ENCODE data around the gene RMDN3. TPM values are rescaled to one million over a fixed set of nuclear protein-coding genes. Genes with fewer than 3 reads are reported as not detected.

The RMDN3 gene
- total and polyA plus RNA-seq, 2 of the 13 experiments (the other 11 are each of a cell fraction or from before 2014, with no cell fraction given) = 16.8 to 19.5 TPM

DNA sequence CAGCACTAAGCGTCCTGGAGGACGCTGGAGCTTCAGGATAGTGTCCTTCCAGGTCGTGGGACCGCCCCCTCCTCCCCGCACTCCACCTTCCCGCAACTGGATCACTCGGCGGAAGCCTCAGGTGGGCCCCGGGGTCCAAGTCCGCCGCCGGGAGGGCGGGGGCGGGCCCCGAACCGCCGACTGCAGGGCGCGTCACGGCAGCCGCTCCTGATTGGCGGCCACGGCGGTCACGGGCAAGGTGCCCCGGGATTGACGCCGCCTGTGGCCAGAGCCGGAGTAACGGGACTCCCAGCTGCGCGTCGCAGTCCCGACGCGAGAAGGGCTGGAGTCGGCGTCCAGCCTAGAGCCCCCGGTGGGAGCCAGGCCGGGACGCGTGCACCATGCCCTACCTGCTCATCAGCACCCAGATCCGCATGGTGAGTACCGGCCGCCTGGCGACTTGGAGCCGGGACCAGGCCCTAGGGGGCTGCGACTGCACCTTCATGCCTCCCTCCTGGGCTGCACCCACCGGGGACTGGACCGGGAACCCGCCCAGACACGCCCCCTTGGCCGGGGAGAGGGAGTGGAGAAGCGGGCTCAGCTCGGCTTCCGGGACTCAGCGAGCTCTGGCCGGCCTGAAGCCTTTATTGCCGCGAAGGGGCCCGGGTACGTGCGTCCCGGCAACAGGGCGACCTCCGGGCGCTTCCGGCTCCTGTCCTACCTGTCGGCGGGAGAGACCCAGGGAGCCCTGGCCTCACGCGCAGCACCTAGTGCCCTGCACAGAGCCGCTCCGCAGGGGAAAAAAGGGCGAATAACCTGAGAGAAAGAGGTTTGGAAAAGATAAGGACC, 9.0 kb upstream of the RMDN3 start, which contains the start of gene GCHFR (continued):
- TF ChIP-seq ZNF746 (CRISPR knock-in tag; IDR thresholded peaks at IDR 0.05) (no peak; the same call in none of the 2 replicates), SMAD1 (CRISPR knock-in tag; IDR thresholded peaks at IDR 0.05; ENCODE audit: borderline replicate concordance, low read depth) (no peak), ZSCAN29 (CRISPR knock-in tag; conservative IDR thresholded peaks at IDR 0.05) (no peak), RFXAP (CRISPR knock-in tag; IDR thresholded peaks at IDR 0.05; ENCODE audit: borderline replicate concordance) (no peak), PHF20 (CRISPR knock-in tag; IDR thresholded peaks at IDR 0.05) (peak; percentile 73; the same call in 1 of the 2 replicates), SOX5 (CRISPR knock-in tag; IDR thresholded peaks at IDR 0.05; ENCODE audit: borderline replicate concordance) (peak; percentile 48; the same call in 1 of the 2 replicates), ZNF720 (CRISPR knock-in tag; IDR thresholded peaks at IDR 0.05) (no peak), ZBTB38 (CRISPR knock-in tag; IDR thresholded peaks at IDR 0.05) (peak; percentile 72), RFX5 (IDR thresholded peaks at IDR 0.05; ENCODE audit: low read depth, low read length) (peak; percentile 51), FOXA3 (CRISPR knock-in tag; IDR thresholded peaks at IDR 0.05) (peak; percentile 21; the same call in 1 of the 2 replicates), ZNF317 (CRISPR knock-in tag; IDR thresholded peaks at IDR 0.05) (peak; percentile 44; the same call in 1 of the 2 replicates), ZNF432 (CRISPR knock-in tag; IDR thresholded peaks at IDR 0.05; ENCODE audit: borderline replicate concordance) (no peak), ZFAT (CRISPR knock-in tag; conservative IDR thresholded peaks at IDR 0.05) (0 out of 2 replicates have a peak, but pooled peaks have one; percentile 46), ZNF782 (CRISPR knock-in tag; IDR thresholded peaks at IDR 0.05; ENCODE audit: borderline replicate concordance) (peak; percentile 62), ZNF335 (CRISPR knock-in tag; IDR thresholded peaks at IDR 0.05) (no peak), ZFY (CRISPR knock-in tag; IDR thresholded peaks at IDR 0.05) (peak; percentile 71), ARNT2 (CRISPR knock-in tag; IDR thresholded peaks at IDR 0.05; ENCODE audit: low read depth) (no peak), GPN1 (CRISPR knock-in tag; IDR thresholded peaks at IDR 0.05; ENCODE audit: borderline replicate concordance) (no peak), SRSF9 (IDR thresholded peaks at IDR 0.05; ENCODE audit: borderline replicate concordance, insufficient read depth, low read depth, low read length, poor library complexity, severe bottlenecking) (no peak), IKZF4 (CRISPR knock-in tag; IDR thresholded peaks at IDR 0.05; ENCODE audit: borderline replicate concordance, low read depth, not compliant biosample characterization) (peak; percentile 69), ZNF709 (CRISPR knock-in tag; IDR thresholded peaks at IDR 0.05) (peak; percentile 76; the same call in 1 of the 2 replicates), POLR2AphosphoS2 (IDR thresholded peaks at IDR 0.05; ENCODE audit: low read depth, low read length) (no peak), ZNF713 (CRISPR knock-in tag; IDR thresholded peaks at IDR 0.05) (peak; percentile 74), KLF15 (CRISPR knock-in tag; IDR thresholded peaks at IDR 0.05; ENCODE audit: borderline replicate concordance) (no peak), GTF2F1 (IDR thresholded peaks at IDR 0.05; ENCODE audit: low read length) (no peak), ELF1 (CRISPR knock-in tag; IDR thresholded peaks at IDR 0.05) (peak; percentile 77), ZNF781 (CRISPR knock-in tag; IDR thresholded peaks at IDR 0.05; ENCODE audit: borderline replicate concordance, not compliant biosample characterization) (peak; percentile 82), GZF1 (CRISPR knock-in tag; IDR thresholded peaks at IDR 0.05) (no peak), FOXA1 (IDR thresholded peaks at IDR 0.05) (no peak), FOXA1 (CRISPR knock-in tag; IDR thresholded peaks at IDR 0.05) (peak; percentile 28), ZNF468 (CRISPR knock-in tag; IDR thresholded peaks at IDR 0.05) (peak; percentile 85; the same call in 1 of the 2 replicates)
- TF ChIP-seq, protein P1, sequence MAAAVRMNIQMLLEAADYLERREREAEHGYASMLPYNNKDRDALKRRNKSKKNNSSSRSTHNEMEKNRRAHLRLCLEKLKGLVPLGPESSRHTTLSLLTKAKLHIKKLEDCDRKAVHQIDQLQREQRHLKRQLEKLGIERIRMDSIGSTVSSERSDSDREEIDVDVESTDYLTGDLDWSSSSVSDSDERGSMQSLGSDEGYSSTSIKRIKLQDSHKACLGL (CRISPR knock-in tag; IDR thresholded peaks at IDR 0.05) = peak; percentile 91
- TF ChIP-seq, protein P2, sequence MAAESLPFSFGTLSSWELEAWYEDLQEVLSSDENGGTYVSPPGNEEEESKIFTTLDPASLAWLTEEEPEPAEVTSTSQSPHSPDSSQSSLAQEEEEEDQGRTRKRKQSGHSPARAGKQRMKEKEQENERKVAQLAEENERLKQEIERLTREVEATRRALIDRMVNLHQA (CRISPR knock-in tag; IDR thresholded peaks at IDR 0.05) = no peak

All from HepG2 (cell line).